Loucy (cell line): Measurements from ENCODE around the gene CCNG2.

Experiments used
- H2AFZ ChIP-seq: fragments of 200-600 bp; sonication (generic); 2 replicates; pipeline ENCODE4 v1.6.0; 2016; ENCODE audit warnings: antibody characterized with exemption, mild to moderate bottlenecking, low read length, moderate library complexity
- H3F3A ChIP-seq: fragments of 200-600 bp; 2 replicates; pipeline ENCODE4 v1.6.0; 2016; ENCODE audit warnings: antibody characterized with exemption, low read depth, mild to moderate bottlenecking
- H3K27me3 ChIP-seq: fragments of 200-600 bp; sonication (generic); 2 replicates; pipeline ENCODE4 v1.6.1; 2014; ENCODE audit warnings: low read length, mild to moderate bottlenecking; ENCODE audit not compliant: insufficient read depth, poor library complexity, severe bottlenecking
- H3K36me3 ChIP-seq: fragments of 200-600 bp; sonication (generic); 2 replicates; pipeline ENCODE4 v1.6.1; 2016; ENCODE audit warnings: low read length; ENCODE audit not compliant: insufficient read depth
- H3K4me1 ChIP-seq: fragments of 200-600 bp; sonication (generic); 2 replicates; pipeline ENCODE4 v1.5.1; 2014; ENCODE audit warnings: low read length, mild to moderate bottlenecking; ENCODE audit not compliant: insufficient read depth, poor library complexity, severe bottlenecking
- H3K4me2 ChIP-seq: fragments of 200-600 bp; sonication (generic); 2 replicates; pipeline ENCODE4 v1.6.0; 2014; ENCODE audit warnings: antibody characterized with exemption, low read length, low read depth, mild to moderate bottlenecking; ENCODE audit not compliant: poor library complexity, severe bottlenecking
- H3K4me3 ChIP-seq: fragments of 200-600 bp; sonication (generic); 2 replicates; pipeline ENCODE4 v1.5.1; 2014; ENCODE audit warnings: low read length, mild to moderate bottlenecking, mixed read lengths; ENCODE audit not compliant: poor library complexity, severe bottlenecking
- H3K79me2 ChIP-seq: fragments of 200-600 bp; sonication (generic); 2 replicates; pipeline ENCODE4 v1.6.1; 2014; ENCODE audit warnings: low read length; ENCODE audit not compliant: insufficient read depth
- H3K9ac ChIP-seq: fragments of 200-600 bp; sonication (generic); 2 replicates; pipeline ENCODE4 v1.6.0; 2014; ENCODE audit warnings: mild to moderate bottlenecking, low read depth, low read length, moderate library complexity; ENCODE audit not compliant: poor library complexity, severe bottlenecking
- H3K9me2 ChIP-seq: fragments of 200-600 bp; sonication (generic); replicated peaks from 2 replicates; pipeline ENCODE4 v1.6.1; 2016; ENCODE audit warnings: low read depth, low read length, mixed read lengths
- H3K9me3 ChIP-seq: fragments of 200-600 bp; sonication (generic); 2 replicates; pipeline ENCODE4 v1.6.1; 2014; ENCODE audit warnings: mild to moderate bottlenecking, antibody characterized with exemption, low read length, low read depth; ENCODE audit not compliant: insufficient read depth
- H4K20me1 ChIP-seq: fragments of 200-600 bp; sonication (generic); 2 replicates; pipeline ENCODE4 v1.6.0; 2014; ENCODE audit warnings: antibody characterized with exemption, low read length, mild to moderate bottlenecking; ENCODE audit not compliant: insufficient read depth, poor library complexity, severe bottlenecking
- EZH2phosphoT487 ChIP-seq: fragments of 200-600 bp; IDR thresholded peaks from 2 replicates; pipeline ENCODE4 v1.6.1; 2018; ENCODE audit warnings: antibody characterized with exemption, mild to moderate bottlenecking, moderate library complexity, borderline replicate concordance
- TF ChIP-seq, protein P1 (sequence below): fragments of 200-600 bp; sonication (generic); conservative IDR thresholded peaks from 2 replicates; pipeline ENCODE4 v1.5.1; 2014; ENCODE audit warnings: mild to moderate bottlenecking, antibody characterized with exemption, low read length

CCNG2 gene

DNA sequence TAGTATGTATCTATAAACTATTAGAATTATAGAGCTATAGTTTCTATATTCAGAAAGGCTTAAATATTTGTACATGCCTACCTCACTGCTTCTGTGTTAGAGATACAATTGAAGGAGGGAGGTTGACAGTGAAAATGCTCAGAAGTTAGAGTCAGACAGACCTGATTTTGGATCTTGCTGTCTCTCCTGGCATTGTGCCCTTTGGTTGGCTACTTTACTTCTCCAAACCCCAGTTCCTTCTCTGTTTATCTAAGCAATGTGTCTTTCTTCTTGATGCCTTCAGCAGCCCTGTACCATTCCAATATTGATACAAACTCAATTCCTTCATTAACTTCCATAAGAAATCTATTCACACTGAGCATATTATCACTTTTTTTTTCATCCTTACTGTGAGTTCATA, 28.7 kb downstream of the CCNG2 start:
- no peak overlapping the region for H3K4me2 ChIP-seq
- H3K9ac ChIP-seq, result no peak overlapping the region
- H4K20me1 ChIP-seq, result no peaks in the 10 kb centered on the region
- H3K36me3 ChIP-seq, result no peaks in the 10 kb centered on the region
- no peaks in the 10 kb centered on the region for H3K9me3 ChIP-seq
- no peak overlapping the region for H3K4me3 ChIP-seq
- H3F3A ChIP-seq, result no peaks in the 10 kb centered on the region
- no peaks in the 10 kb centered on the region for H3K79me2 ChIP-seq
- peaks cover 10% of the 10 kb centered on the region for H3K4me1 ChIP-seq
- H3K9me2 ChIP-seq, result no peaks in the 10 kb centered on the region
- H2AFZ ChIP-seq, result no peak overlapping the region
- TF ChIP-seq, protein P1, sequence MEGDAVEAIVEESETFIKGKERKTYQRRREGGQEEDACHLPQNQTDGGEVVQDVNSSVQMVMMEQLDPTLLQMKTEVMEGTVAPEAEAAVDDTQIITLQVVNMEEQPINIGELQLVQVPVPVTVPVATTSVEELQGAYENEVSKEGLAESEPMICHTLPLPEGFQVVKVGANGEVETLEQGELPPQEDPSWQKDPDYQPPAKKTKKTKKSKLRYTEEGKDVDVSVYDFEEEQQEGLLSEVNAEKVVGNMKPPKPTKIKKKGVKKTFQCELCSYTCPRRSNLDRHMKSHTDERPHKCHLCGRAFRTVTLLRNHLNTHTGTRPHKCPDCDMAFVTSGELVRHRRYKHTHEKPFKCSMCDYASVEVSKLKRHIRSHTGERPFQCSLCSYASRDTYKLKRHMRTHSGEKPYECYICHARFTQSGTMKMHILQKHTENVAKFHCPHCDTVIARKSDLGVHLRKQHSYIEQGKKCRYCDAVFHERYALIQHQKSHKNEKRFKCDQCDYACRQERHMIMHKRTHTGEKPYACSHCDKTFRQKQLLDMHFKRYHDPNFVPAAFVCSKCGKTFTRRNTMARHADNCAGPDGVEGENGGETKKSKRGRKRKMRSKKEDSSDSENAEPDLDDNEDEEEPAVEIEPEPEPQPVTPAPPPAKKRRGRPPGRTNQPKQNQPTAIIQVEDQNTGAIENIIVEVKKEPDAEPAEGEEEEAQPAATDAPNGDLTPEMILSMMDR, result no peak
- no peak for TF ChIP-seq EZH2phosphoT487
- H3K27me3 ChIP-seq, result no peaks in the 10 kb centered on the region

DNA sequence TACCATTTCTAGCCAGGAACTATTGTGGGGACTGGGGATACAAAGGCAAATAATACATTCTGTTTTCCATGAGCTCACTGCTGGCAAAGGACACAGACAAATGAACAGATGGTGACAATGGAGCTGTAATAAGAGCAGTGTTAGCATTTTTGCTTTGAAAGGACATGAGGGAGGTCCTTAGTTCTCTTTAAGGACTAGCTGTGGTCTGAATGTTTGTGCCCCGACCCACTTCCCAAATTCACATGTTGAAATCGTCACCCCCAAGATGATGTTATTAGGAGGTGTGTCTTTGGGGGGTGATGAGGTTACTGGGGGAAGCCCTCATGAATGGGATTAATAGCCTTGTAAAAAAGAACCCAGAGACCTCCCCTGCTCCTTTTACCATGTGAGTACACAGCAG, 30.3 kb downstream of the CCNG2 start:
- no peaks in the 10 kb centered on the region for H3K27me3 ChIP-seq
- H3K4me3 ChIP-seq, result no peak overlapping the region
- H3K36me3 ChIP-seq, result no peaks in the 10 kb centered on the region
- no peak overlapping the region for H3K4me2 ChIP-seq
- no peaks in the 10 kb centered on the region for H3F3A ChIP-seq
- peaks cover 10% of the 10 kb centered on the region for H3K4me1 ChIP-seq
- peak overlapping the region; percentile 67 for H2AFZ ChIP-seq
- TF ChIP-seq, protein P1, result no peak
- no peak for TF ChIP-seq EZH2phosphoT487
- H4K20me1 ChIP-seq, result no peaks in the 10 kb centered on the region
- no peak overlapping the region for H3K9ac ChIP-seq
- H3K79me2 ChIP-seq, result no peaks in the 10 kb centered on the region
- H3K9me2 ChIP-seq, result no peaks in the 10 kb centered on the region
- H3K9me3 ChIP-seq, result no peaks in the 10 kb centered on the region

DNA sequence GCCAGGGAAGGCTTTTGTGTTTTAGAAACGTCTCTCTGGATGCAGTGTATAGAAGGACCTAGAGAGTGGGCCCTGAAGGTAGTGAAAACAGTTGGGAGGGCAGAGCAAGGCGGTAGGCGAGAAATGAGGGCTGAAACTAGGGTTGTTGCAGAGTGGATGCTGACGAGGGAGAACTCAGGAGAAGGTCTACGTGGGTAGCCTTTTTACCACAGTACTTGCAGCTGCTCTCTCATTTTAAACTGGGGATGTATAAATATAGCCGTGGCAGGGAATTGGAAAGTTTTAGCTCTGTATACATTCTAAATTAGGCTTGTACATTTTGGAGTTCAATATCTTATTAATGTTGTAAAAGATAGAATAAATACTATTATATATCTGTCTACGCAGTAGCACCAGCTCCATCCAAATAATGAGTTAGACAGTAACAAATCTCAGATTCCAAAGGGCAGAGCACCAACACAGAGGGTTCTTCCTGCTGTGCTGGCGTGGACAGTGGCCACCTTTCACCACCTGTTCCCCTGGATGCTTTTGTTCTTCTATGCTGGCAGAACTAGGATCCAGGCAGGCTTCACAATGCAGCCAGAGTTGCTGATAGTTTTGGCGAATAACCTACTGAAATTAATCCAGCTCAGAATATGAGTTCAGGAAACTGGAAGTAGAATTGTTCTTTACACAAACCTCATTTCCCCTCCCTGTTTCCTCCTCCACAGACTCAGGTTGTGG, 31.7 kb downstream of the CCNG2 start:
- Histone ChIP-seq H3F3A (no peaks in the 10 kb centered on the region), H3K4me1 (peaks cover 10% of the 10 kb centered on the region), H3K9me2 (no peaks in the 10 kb centered on the region), H3K4me3 (no peak overlapping the region), H2AFZ (no peak overlapping the region), H3K27me3 (no peaks in the 10 kb centered on the region), H3K79me2 (no peaks in the 10 kb centered on the region), H3K9ac (no peak overlapping the region), H4K20me1 (no peaks in the 10 kb centered on the region), H3K36me3 (no peaks in the 10 kb centered on the region), H3K4me2 (no peak overlapping the region), H3K9me3 (no peaks in the 10 kb centered on the region)
- TF ChIP-seq EZH2phosphoT487, result no peak
- TF ChIP-seq, protein P1, result no peak
